Stimulated activated CD4-positive, alpha-beta T cell treated with anti-CD3 and anti-CD28 coated beads, Interleukin-2, amount 100 ng/mL, for 48 hours (primary cell): Measurements from ENCODE around the gene PGA3.
"Not testable (repeated sequence)": the region's sequence is repeated elsewhere in the genome, so short reads cannot be mapped to it uniquely, and the experiment has no call there.

Source experiments
- DNase-seq, 2 donors: peaks; one replicate each; pipeline ENCODE4 v3.0.0-alpha.2; 2020

The PGA3 gene

GRCh38 chr11:61202950-61203746 lies at the start of gene PGA3:
Gene PGA3 (plus strand): TSS chr11:61203515. CDS start chr11:61203565, 50 bp downstream.
- DNase-seq = not testable (repeated sequence)

DNA sequence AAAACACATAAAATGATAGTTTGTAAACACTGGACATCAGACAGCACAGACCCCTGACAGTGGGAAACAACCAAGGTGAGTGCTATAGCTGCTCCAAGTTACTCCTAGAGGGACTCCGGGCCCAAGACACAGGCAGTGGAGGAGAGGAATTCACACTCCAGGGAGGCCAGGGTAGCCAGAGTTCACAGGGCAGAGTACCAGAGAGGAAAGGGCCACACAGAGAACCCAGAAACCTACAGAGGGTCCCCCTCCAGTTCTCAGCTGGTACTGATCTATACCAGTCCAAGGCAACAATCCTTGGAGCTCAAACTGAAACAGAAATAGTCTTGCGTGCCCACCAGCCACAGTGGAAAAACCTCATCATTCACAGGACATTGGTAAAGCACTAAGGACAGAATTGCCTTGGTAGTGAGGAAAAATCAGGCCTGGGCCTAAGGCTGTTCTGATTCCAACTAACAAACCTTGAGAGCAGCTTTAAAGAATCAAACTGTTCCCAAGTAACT lies 49.7 kb upstream of the PGA3 start:
- no peak for DNase-seq

GRCh38 chr11:61154528-61154927 lies 48.8 kb upstream of the PGA3 start:
- DNase-seq = no peak

DNA sequence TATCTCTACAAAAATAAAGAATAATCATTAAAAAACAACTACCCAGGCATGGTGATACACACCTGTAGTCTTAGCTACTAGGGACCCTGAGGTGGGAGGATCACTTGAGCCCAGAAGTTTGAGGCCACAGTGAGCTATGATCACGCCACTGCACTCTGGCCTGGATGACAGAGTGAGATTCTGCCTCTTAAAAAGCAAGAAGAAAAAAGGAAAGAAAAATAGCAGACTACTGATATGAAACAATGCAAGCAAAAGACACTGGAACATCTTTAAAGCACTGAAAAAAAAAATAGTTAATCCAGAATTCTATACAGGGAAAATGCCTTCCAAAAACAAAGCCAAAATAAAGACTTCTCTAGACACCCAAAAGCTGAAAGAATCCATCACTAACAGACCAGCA lies 48.0 kb upstream of the PGA3 start:
- DNase-seq = no peak

DNA sequence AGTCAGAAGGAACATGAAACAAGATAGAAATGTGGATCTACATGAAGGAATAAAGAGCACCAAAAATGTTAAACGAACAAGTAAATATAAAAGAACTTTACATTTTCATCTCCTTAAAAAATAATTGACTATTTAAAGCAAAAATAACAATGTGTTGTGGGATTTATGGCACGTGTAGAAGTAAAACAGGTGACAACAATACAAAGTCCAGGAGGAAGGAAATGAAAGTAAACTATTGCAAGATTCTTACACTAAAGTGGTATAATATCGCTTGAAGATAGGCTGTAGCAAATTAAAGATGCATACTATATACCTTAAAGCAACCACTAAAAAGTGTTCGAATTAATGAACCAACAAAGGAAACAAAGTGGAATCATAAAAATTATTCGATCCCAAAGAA lies 47.6 kb upstream of the PGA3 start:
- DNase-seq = no peak

- DNase-seq = no peak
Measured at GRCh38 chr11:61157743-61158142, 45.6 kb upstream of the PGA3 start.

DNA sequence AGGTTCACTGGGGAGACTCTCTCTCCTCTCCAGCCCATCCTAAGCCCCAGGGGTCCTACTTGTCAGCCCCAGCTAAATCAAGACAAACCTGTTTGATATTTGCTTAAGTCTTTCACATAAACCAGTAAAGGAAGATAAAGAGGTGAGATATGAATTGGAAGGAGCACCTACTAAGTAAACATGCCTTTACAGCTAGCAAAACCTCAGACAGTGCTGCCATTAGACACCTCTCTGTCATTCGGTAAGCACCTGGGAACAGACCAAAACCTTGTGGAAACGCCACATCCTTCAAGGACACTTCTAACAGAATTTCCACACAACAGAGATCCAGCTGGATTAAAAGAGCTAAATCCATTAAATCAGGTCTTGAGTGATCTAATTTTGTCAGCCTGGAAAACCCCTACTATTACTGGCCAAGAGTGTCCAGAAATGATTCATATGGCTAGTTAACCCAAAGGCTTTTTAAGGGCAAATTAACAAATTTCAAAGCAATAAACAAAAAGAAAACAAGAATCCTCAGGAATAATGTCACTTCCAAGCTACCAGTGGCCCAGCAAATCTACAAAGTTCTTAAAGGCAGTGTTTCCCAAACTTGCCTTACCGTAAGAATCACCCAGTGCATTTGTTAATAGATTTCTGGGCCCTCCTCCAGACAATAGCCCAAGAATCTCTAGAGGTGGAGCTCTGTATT lies 44.5 kb upstream of the PGA3 start:
- no peak for DNase-seq

DNA sequence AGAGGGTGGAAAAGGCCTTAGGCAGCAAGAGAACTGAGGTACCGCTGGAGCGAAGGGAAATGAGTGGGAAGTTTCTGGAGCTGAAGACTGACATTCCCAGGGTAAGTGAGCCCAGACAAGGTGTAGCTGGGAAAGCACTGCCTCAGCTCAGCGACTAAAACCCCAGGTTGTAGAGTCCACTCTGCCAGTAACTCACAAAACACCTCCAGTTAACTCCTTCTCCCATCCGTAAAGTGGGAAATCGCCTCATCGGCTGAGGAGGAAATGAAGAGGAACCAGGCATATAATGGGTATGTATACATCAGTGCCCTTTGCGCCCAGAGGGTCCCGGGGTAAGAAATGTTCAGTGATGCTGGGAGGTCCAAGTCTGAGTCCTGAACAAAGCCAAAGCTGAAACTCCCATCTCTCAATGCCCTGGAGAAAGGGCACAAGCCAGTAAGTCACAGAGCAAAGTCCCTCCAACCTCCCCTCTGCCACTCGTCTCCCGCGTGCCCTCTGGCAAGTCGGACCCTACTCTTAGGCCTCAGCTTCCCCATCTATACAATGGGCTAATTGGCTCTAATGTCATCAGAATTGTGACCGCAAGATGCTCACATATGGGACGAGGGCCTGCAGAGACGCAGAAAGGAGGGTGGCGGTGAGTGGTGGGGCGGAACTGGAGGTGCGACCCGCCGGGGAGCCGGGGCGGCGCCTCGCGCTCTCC lies 42.7 kb upstream of the PGA3 start:
- DNase-seq = no peak

- peak; percentile 93 for DNase-seq
Measured at GRCh38 chr11:61161190-61162091, 41.9 kb upstream of the PGA3 start, which contains the start of gene VPS37C. Gene VPS37C (minus strand): TSS chr11:61161426. CDS start chr11:61138829, 22,597 bp downstream.

GRCh38 chr11:61162092-61162941 lies 41.0 kb upstream of the PGA3 start:
- DNase-seq = peak in 1 of 2 donors; percentile 21

DNA sequence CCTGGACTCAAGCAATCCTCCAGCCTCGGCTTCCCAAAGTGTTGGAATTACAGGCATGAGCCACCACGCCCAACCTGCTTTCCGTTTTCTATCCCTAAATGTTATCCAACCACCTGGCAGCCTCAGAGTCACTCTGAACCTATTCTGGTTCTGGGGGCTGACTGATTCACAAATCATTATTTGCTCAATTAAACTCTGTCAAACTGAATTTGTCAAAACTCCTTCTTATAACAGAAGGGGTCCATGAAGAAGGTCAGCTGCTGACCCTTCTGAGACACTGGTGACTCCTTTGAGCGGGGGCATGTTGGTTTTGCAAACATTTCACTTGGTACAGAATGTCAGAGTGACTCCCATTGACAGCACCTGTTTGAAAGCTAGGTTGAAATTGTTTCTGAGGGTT lies 40.3 kb upstream of the PGA3 start:
- no peak for DNase-seq

- no peak for DNase-seq
Measured at GRCh38 chr11:61163714-61164605, 39.4 kb upstream of the PGA3 start.

- DNase-seq = no peak
Measured at GRCh38 chr11:61164606-61165424, 38.5 kb upstream of the PGA3 start.

- DNase-seq = not testable (repeated sequence)
Measured at GRCh38 chr11:61165785-61166184, 37.5 kb upstream of the PGA3 start.

GRCh38 chr11:61166331-61166730 lies 37.0 kb upstream of the PGA3 start:
- not testable (repeated sequence) for DNase-seq

DNA sequence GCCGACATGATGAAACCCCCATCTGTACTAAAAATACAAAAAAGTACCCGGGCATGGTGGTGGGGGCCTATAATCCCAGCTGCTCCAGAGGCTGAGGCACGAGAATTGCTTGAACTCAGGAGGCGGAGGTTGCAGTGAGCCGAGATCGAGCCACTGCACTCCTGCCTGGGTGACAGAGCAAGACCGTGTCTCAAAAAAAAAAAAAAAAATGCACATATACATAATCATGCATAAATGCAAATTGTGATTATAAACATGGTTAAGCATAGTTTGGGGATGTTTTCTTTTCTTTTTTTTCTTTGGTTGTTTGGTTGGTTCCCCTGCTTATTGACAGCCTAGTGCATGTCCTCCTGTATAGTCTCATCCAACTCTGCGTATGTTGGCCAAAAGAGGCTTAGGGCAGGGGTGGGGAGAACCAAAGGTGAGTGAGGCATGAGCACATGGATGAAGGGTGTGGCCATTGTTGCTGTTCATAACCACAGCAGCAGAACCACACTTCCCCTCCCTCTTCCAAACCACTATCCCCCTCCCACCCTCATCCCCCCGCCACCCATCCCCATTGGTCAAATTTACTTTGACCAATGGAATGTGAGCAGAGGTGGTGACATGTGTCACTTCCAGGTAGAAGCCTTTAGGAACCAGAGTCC lies 35.1 kb upstream of the PGA3 start:
- DNase-seq = no peak

GRCh38 chr11:61168800-61169199 lies 34.5 kb upstream of the PGA3 start:
- DNase-seq = no peak

- DNase-seq = no peak
Measured at GRCh38 chr11:61170566-61170965, 32.7 kb upstream of the PGA3 start.

GRCh38 chr11:61171907-61172306 lies 31.4 kb upstream of the PGA3 start:
- DNase-seq = no peak
